HTERT RPE-1 (cell line): Measurements from ENCODE around the gene S100A1.
"Not testable (repeated sequence)": the region's sequence is repeated elsewhere in the genome, so short reads cannot be mapped to it uniquely, and the experiment has no call there.

Experiments
- in situ Hi-C: fragments of 300-500 bp; cut with MboI; formaldehyde crosslinking; loops from 4 replicates; pipeline ENCODE4 v1.14.3; 2020; ENCODE audit warnings: low sequenced_read_pairs

S100A1 gene

GRCh38 chr1:153651771-153652170 is 23.5 kb downstream of the S100A1 start:
- in situ Hi-C loops: no loop called here

DNA sequence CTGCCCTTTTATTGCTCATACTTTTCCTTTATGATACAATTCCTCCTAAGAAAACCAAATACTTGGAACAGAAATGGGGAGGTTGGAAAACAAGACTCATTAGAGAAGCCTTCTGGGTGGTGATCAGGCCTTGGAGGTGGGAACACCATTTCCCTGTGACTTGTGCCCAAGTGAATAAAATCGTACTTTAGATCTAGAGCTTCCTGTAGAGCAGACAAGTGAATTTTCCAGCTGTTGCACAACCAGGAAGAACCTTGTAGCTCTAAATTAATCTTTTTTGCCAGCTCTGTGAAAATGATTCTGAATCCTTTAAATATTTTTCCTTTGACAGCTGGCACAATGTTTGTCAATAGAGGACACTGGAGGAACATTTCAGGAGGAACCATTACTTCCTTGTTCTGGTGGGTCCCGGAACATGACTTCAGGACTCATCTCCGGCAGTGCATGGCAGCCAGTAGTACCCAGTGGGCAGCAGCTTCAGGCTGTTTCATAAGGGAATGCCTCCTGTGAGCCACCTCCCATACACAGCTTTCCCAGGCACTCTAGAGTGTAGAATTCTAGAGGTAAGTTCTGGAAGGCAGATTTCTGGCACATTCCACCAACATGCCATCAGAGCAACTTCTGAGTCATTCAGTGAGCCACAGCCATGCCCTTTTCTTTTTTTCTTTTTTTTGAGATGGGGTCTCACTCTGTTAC is 24.7 kb downstream of the S100A1 start:
- in situ Hi-C loops: no loop called here

DNA sequence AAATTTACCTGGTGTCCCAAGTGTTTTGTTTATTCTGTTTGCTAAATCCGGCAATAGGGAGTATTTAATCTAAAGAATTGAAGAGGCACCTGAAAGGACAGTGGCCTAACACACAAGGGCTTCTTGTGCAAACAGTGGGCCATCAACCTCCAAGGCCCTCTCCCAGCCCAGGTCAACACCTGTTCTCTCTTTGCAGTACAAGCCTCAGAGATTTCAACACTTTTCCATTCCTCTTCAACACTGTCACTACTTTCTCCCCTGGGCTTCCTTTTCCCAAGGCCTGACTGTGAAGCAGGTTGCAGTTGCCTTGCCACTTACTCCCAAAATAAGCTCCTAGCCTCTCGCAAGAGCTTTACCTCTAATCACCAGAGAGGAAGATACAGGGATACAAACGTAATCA is 27.1 kb downstream of the S100A1 start:
- in situ Hi-C loops: no loop called here

DNA sequence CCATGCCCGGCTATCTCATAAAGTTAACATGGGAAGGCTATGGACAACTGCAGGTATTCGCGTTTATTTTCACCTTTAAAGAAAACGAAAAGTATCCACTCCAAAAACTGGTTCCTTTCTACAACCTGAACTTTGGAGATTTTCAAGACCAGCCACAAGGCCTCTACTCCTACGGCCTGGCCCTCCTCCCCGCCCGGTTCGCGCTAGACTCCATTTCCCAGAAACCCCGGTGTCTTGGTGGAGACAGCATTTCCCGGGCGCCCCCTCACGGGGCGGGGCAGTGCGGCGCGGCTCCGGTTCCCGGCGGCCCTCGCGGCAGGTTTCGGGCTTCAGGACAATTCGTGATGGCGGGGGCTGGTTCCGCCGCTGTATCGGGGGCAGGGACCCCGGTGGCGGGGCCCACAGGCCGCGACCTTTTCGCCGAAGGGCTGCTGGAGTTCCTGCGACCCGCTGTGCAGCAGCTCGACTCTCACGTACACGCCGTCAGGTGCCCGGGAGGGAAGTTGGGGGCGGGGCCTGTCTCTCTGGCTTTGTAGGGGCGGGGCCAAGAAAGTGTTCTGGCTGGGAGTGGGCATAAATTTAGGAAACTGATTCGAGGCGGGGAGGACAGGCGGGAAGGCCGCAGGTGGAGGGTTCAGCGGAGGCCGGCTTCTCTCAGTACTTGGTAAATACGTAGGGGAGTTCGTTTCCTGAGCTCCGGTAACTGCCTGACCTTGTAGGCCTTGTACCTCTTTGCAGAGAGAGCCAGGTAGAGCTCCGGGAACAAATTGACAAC is 30.4 kb downstream of the S100A1 start, which contains the start of gene SNAPIN:
SNAPIN (plus strand) TSS at position 304 of the 775 bp plus-strand sequence; CDS start at position 345, 41 bp downstream.
- in situ Hi-C loops: no loop called here

DNA sequence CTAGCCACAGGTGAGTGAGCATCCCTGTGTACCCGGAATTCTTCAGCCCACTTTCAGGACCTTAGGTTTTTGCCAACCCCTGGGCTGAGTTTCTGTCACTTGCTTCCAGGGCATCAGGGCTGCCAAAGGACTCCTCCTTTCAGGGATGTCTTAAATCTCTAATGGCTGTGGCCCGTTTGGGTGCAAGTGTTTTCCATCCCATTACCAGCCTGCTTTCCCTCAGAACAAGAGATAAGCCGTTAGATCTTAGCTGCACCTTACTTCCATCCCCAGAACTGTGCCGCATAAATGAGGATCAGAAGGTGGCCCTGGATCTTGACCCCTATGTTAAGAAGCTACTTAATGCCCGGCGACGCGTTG is 30.9 kb downstream of the S100A1 start:
- in situ Hi-C loops: no loop called here

DNA sequence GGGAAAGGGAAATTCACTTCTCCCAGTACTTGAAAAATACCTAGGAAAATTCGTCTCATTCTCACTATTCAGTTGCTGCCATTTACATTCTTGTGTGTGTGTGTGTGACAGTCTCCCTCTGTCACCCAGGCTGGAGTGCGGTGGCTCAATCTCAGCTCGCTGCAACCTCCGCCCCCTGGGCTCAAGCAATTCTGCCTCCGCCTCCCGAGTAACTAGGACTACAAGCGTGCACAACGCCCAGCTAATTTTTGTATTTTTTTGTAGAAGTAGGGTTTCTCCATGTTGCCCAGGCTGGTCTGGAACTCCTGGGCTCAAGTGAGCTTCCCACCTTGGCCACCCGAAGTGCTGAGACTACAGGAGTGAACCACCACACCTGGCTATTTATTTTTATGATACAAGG is 31.4 kb downstream of the S100A1 start:
- in situ Hi-C loops: no loop called here

- in situ Hi-C loops: no loop called here
These were observed 33.0 kb downstream of the S100A1 start for GRCh38 chr1:153661111-153661708.

GRCh38 chr1:153662269-153662668 is 34.0 kb downstream of the S100A1 start:
- in situ Hi-C loops: no loop called here

- in situ Hi-C loops: no loop called here
These were observed 35.0 kb downstream of the S100A1 start for GRCh38 chr1:153663211-153663610.

DNA sequence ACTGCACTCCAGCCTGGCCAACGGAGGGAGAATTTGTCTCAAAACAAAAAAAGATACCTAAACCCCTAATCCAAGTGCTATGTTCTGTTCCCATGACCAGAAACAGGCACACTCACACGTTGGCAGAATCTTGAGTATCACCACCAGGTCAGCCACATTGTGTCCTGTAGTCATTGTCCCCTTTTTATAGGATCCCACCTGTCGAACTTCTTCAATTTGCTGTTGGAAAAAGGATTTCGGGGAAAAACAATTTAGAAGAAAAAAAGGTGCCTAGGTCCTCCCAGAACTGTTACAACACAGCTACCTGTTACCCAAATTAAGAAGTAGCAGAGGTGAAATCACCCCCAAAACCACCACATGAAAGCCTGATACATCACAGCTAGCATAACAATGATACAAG is 39.2 kb downstream of the S100A1 start:
- in situ Hi-C loops: no loop called here

DNA sequence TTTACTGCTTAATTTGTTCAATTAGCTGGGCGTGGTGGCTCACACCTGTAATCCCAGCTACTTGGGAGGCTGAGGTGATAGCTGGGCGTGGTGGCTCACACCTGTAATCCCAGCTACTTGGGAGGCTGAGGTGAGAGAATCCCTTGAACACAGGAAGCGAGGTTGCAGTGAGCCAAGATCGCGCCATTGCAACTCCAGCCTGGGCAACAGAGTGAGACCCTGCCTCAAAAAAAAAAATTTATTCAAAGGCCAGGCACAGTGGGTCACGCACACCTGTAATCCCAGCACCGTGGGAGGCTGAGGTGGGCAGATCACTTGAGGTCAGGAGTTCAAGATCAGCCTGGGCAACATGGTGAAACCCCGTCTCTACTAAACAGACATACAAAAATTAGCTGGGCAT is 40.4 kb downstream of the S100A1 start:
- in situ Hi-C loops: not testable (repeated sequence)

- in situ Hi-C loops: no loop called here
These were observed 41.4 kb downstream of the S100A1 start for GRCh38 chr1:153669606-153670005.

DNA sequence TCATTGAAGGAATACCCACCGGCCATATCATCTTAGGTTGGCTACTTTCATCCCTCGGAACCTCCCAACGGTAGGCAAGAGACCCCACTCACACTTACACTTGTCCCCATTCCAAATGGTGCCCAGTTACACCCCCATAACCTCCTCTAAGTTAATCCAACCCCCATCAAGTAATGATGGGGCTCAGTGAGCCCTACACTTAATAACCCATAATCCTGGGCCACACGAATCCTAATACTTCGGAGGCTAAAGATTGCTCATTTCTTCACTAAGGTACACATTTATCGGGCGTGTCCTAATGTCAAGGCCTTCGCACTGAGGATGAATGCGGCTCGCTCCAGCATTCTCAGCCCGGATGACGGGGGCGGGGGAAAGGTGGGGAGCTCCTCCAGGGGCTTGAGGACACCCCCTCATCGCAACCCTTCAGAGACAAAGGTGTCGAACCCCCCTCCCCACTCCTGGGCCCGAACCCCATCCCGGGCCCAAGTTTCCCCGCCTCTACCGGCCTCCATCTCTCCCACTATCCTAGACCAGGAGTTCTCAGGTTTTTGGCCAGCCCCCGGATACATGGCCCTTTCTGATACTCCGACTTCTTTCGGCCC is 42.1 kb downstream of the S100A1 start:
- in situ Hi-C loops: no loop called here

- in situ Hi-C loops: no loop called here
These were observed 42.8 kb downstream of the S100A1 start, which contains the start of gene ILF2 for GRCh38 chr1:153670859-153671627. Gene ILF2 (minus strand): TSS chr1:153670993. CDS start chr1:153670922, 71 bp downstream.

DNA sequence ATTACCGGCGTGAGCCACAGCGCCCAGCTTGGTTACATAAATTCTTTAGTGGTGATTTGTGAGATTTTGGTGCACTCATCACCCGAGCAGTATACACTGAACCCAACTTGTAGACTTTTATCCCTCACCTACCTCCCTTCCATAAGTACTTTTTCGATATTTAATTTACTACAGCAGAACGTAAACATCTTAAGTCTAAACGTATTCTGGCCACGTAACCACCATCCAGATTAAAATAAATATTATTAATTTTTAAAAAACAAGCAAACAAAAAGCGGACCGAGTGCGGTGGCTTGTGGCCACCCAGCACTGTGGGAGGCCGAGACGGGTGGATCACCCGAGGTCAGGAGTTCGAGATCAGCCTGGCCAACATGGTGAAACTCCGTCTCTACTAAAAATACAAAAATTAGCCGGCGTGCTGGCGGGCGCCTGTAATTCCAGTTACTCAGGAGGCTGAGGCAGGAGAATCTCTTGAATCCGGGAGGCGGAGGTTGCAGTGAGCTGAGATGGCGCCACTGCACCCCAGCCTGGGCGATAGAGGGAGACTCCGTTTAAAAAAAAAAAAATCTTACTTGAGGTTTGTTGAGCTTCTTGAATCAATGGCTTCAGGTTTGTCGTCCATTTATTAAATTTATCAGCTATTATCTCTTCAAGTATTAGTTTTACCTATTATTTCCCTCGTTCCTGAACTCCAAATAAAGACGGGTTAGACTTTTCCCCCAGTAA is 43.6 kb downstream of the S100A1 start:
- in situ Hi-C loops: not testable (repeated sequence)

DNA sequence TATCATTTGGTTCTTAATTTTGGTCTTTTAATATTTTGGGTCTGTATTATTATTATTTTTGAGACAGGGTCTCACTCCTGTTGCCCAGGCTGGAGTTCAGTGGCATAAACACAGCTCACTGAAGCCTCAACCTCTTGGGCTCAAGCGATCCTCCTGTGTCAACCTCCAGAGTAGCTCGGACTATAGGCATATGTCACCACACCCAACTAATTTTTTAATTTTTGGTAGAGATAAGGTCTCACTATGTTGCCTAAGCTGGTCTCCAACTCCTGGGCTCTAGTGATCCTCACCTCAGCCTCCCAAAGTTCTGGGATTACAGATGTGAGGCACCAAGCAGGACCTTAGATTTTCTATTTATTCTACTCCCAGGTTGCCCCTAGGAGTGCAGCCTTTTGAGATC is 45.3 kb downstream of the S100A1 start:
- in situ Hi-C loops: no loop called here

DNA sequence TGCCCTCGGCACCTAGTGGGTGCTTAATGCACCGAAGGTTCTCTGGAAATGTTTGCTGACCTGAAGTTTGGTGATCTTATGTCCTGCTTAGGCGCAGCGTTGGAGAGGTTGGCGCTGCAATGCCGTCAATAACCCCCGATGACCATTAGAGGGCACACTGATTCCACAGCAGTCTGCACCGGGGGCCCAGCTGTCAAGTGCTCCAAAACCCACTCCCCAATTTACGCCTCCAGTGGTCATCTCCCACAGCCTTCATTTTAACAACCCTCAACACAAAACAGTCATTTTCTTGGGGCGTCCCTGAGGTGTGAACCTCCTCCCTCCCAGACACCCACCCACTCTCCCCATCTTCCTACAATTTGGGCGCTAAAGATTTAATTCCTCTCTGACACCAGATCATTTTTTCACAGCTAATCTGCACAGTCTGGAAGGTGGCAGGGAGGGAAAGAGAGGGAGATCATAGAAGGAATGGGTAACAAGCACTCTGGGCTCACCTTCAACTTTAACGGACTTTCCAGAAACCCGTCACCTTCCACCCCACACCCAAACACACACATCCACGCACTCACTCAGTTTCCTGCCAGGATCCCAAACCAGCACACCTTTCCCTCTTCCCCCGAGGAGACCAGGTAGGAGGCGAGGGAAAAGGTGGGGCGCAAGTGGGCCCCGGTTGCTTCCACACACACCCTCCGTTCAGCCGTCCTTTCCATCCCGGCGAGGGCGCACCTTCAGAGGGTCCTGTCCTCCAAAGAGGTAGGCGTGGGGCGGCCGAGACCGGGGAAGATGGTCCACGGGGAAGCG is 49.7 kb downstream of the S100A1 start:
- in situ Hi-C loops: no loop called here

DNA sequence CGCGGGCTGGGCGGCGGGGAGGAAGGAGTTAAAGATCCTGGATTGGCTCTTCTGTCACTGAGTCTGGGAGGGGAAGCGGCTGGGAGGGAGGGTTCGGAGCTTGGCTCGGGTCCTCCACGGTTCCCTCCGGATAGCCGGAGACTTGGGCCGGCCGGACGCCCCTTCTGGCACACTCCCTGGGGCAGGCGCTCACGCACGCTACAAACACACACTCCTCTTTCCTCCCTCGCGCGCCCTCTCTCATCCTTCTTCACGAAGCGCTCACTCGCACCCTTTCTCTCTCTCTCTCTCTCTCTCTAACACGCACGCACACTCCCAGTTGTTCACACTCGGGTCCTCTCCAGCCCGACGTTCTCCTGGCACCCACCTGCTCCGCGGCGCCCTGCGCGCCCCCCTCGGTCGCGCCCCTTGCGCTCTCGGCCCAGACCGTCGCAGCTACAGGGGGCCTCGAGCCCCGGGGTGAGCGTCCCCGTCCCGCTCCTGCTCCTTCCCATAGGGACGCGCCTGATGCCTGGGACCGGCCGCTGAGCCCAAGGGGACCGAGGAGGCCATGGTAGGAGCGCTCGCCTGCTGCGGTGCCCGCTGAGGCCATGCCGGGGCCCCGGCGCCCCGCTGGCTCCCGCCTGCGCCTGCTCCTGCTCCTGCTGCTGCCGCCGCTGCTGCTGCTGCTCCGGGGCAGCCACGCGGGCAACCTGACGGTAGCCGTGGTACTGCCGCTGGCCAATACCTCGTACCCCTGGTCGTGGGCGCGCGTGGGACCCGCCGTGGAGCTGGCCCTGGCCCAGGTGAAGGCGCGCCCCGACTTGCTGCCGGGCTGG is 50.5 kb downstream of the S100A1 start, which contains the start of gene NPR1:
NPR1 (plus strand) TSS at position 170 of the 818 bp plus-strand sequence; CDS start at position 591, 421 bp downstream.
- in situ Hi-C loops: no loop called here
